ENCODE results near the gene CD300E. TPM values are rescaled to one million over a fixed set of nuclear protein-coding genes. Genes with fewer than 3 reads are reported as not detected.

The CD300E gene
- total and polyA plus RNA-seq, 2 of the 13 experiments (the other 11 are each of a cell fraction or from before 2014, with no cell fraction given), result not detected

- TF ChIP-seq BCL3 (CRISPR knock-in tag; IDR thresholded peaks at IDR 0.05) (peak; percentile 100), ZNF30 (CRISPR knock-in tag; IDR thresholded peaks at IDR 0.05) (peak; percentile 100), HMGXB4 (CRISPR knock-in tag; IDR thresholded peaks at IDR 0.05; ENCODE audit: borderline replicate concordance in 1 of 2, low read depth in 1 of 2) (peak; percentile 71 to 98; a peak in 3 of 4 replicates), TRAFD1 (CRISPR knock-in tag; IDR thresholded peaks at IDR 0.05; ENCODE audit: borderline replicate concordance) (peak; percentile 100), ZEB1 (IDR thresholded peaks at IDR 0.05; ENCODE audit: insufficient replicate concordance, low read depth) (no peak), MTA3 (CRISPR knock-in tag; IDR thresholded peaks at IDR 0.05) (peak; percentile 96), MLX (CRISPR knock-in tag; IDR thresholded peaks at IDR 0.05) (peak; percentile 92), ZNF253 (CRISPR knock-in tag; IDR thresholded peaks at IDR 0.05; ENCODE audit: borderline replicate concordance) (peak; percentile 100), PITX1 (CRISPR knock-in tag; IDR thresholded peaks at IDR 0.05) (peak; percentile 99), ZMAT5 (CRISPR knock-in tag; IDR thresholded peaks at IDR 0.05; ENCODE audit: borderline replicate concordance, low read depth) (peak; percentile 97), ARNT2 (CRISPR knock-in tag; IDR thresholded peaks at IDR 0.05; ENCODE audit: low read depth) (peak; percentile 100), JDP2 (CRISPR knock-in tag; IDR thresholded peaks at IDR 0.05; ENCODE audit: borderline replicate concordance) (peak; percentile 99), NR0B2 (CRISPR knock-in tag; IDR thresholded peaks at IDR 0.05) (peak; percentile 100), PHB2 (IDR thresholded peaks at IDR 0.05; ENCODE audit: partially characterized antibody) (no peak), TRIM24 (CRISPR knock-in tag; IDR thresholded peaks at IDR 0.05) (peak; percentile 56; the same call in 1 of the 2 replicates), KMT2A (CRISPR knock-in tag; IDR thresholded peaks at IDR 0.05) (peak; percentile 99), DBP (CRISPR knock-in tag; IDR thresholded peaks at IDR 0.05; ENCODE audit: not compliant biosample characterization) (peak; percentile 100), NR2F6 (IDR thresholded peaks at IDR 0.05) (no peak), NR2F6 (CRISPR knock-in tag; IDR thresholded peaks at IDR 0.05) (peak; percentile 89), ZNF230 (CRISPR knock-in tag; IDR thresholded peaks at IDR 0.05) (peak; percentile 100), DRAP1 (CRISPR knock-in tag; IDR thresholded peaks at IDR 0.05) (peak; percentile 91), MXI1 (IDR thresholded peaks at IDR 0.05; ENCODE audit: borderline replicate concordance, low read depth, low read length) (peak; percentile 100)
Measured at GRCh38 chr17:74671031-74671771, 47.7 kb upstream of the CD300E start (continued).

All from HepG2 (cell line).